ENCODE results near the gene AMH.

The AMH gene

DNA sequence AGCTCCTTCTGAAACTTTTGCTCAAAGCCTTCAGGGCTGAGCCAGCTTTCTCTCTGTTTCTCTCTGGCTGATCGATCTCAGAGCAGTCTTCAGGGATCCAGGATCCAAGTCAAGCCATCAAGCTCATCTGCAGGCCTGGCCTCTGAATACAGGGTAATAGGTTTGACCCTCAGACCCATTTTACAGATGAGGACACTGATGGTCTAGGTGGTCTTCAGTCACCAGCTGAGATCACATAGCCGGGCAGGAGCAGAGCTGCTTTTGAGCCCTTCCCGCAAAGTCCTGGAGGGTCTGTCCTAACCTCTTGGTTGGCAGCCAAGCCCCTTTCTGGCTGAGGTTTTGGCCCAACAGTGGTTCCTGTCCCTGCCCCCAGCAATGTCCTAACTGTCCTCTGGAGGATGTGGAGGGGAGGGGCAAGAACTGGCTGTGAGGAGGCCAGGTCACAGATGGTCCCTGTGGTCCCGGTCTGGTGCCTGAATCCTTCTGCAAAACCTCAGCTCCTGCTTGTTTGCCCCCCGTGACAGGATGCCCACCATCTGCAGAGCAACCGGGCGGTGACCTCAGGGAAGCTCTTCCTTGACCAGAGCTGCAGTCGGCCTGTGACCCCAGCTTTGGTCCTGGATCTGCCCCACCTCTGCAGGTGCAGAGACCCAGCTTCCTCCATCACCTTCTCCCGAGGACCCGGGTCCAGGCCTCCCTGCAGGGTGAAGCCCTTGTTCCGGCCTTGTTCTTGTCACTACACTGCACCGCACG, 38.6 kb downstream of the AMH start:
- DNase-seq (ENCODE audit: low read depth in 2 of 2), result no peak

DNA sequence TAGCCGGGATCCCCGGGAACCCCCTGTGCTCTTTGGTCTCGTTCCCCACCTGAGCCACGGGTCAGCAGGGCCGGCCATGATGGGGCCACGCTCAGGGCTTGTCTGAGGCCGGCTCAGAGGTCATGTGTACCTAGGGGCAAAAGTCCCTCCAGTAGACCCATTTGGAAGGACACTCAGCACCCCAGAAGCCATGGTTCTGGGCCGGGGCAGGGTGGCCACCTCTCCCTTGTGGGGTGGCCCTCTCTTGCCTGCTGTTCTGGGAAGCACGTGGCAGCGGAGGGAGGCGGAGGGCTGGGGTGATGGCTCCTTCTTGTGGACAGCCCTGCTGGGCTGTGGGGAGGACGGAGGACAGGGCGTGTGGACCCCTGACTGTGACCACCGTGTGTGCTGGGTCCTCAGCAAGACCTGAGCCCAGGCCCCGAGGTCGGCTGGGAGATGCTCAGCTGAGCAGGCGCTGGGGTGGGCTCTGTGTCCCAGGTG, 39.3 kb downstream of the AMH start:
- no peak for DNase-seq (ENCODE audit: low read depth in 2 of 2)

DNA sequence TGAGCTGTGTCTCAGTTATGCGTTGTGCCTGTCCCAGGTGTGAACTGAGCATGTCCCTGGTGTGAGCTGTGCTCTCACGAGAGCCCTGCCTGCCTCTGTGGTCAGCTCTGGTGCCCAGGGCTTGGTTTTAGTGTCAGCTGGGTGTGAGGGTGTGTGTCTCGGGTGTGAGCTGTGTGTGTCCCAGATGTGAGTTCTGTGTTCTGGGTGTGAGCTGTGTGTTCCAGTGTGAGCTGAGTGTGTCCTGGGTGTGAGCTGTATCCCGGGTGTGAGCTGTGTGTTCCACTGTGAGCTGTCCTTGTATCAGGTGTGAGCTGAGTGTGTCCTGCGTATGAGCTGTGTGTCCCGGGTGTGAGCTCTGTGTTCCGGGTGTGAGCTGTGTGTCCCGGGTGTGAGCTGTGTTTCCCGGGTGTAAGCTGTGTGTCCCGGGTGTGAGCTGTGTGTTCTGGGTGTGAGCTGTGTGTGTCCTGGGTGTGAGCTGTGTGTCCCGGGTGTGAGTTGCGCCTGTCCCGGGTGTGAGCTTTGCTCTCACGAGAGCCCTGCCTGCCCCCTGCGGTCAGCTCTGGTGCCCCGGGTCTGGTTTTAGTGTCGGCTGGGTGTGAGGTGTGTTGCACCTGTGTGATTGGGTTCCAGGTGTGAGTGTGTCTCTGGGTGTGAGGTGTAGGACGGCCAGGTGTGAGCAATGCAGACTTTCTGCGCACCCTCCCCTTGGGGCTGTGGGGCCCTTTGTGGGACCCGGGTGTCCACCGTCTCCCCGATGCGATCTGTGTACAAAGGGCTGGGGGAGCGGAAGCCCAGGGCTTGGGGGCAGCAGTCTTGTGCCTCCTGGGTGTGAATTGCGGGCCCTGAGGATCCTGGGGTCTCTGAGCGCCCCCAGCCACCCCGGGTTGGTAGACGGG, 39.9 kb downstream of the AMH start:
- no peak for DNase-seq (ENCODE audit: low read depth in 2 of 2)

DNA sequence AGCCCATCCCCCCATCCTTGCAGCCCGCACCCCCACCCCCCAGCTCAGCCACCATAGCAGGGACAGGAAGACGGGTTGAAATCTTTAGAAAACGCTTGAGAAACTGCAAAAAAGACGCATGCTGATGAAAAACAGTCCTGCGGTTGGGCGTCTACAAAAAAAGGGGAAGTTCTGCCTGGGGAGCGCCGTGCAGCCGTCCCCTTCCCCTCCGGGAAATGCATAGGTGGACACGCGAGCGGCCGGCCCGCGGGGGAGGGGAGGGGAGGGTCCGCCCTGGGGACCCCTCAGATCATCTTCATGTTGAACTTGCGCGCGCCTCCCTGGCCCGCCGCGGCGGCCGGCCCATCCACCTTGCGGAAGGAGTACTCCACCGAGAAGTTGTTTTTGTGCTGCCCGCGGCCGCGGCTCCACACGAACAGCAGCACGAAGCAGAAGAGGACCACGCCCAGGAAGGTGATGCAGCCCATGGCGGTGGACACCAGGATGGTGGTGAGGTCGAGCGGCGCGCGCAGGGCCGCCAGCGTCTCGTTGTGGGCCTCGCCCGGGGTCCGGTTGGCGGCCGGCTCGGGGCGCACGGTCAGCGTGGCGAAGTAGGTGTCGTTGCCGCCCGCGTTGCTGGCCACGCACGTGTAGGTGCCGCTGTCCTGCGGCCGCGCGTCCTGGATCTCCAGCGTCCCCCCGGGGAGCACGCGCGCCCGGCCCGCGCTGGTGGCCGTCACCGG, 40.8 kb downstream of the AMH start:
- DNase-seq (ENCODE audit: low read depth in 2 of 2), result no peak

DNA sequence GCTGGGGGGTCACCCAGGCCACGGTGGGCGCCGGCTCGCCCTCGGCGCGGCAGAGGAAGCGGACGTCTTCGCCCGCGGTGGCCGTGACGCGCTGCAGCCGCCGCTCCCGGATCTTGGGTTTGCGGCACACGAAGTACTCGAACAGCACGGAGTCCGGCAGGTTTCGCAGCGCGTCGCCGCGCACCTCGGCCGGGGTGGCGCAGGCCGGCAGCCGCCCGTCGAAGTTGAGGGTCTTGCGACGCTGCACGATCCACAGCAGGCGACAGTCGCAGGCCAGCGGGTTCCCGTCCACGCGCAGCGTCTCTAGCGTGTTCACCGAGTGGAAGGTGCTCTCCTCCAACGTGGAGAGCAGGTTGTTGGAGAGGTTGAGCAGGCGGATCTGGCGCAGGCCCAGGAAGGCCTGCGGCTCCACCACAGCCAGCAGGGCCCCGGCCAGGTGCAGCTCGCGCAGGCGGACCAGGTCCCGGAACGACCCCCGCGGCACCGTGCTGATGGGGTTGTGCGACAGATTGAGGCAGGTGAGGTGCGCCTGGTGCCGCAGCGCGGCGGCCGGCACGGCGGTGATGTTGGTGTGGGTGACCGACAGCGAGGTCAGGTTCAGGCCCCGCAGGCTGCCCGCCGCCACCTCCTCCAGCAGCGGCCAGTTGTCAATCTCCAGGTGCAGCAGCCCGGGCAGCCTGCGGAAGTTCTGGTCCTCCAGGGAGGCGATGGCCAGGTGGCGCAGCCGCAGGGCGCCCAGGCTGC, 41.5 kb downstream of the AMH start:
- no peak for DNase-seq (ENCODE audit: low read depth in 2 of 2)

DNA sequence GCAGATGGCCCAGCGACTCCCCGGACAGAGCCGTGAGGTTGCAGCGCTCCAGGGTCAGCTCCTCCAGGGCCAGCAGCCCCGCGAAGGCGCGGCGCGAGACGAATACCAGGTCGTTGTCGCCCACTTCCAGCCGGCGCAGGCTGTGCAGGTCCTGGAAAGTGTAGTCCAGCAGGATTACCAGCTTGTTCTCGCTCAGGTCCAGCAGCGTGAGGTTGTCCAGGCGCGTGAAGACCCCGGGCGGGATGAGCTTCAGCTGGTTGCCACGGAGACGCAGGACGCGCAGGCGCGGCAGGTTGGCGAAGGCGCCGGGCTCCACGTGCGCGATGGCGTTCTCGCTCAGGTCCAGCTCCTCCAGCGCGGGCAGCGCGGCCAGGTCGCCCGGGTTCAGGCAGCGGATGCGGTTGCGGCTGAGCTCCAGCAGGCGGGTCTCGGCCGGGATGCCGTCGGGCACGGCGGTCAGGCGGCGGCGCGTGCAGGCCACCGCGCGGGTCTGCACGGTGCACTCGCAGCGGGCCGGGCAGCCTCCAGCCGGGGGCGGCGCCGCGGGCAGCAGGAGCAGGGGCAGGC, 42.1 kb downstream of the AMH start:
- no peak for DNase-seq (ENCODE audit: low read depth in 2 of 2)

DNA sequence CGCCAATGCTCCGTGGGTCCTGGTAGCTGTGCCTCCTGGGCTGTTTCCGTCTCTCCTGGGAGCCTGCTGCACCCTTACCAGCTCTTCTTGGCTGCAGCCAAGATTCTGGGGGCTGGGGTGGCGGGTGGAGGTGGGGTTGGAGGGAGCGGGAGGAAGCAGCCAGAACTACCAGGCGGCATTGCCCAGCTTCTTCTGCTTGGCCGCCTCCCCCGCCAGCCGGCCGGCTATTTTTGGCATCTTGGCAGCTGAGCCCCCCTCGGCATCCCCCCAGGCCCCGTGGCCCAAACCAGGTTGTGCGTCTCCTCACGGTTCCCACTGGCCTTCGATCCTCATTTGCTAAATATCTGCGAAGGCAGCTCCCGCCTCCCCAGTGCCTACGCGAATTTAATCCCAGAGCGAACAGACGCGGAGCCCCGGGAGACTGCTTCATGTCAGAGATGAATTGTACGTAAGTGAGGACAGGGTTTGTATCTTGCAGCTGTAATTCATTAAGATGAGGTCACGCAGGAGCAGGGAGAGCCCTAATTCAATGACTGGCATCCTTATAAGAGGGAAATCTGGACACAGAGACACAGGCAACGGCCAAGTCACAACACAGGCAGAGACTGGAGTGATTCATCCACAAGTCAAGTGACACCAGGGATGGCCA, 45.7 kb downstream of the AMH start:
- DNase-seq (ENCODE audit: low read depth in 2 of 2), result no peak

DNA sequence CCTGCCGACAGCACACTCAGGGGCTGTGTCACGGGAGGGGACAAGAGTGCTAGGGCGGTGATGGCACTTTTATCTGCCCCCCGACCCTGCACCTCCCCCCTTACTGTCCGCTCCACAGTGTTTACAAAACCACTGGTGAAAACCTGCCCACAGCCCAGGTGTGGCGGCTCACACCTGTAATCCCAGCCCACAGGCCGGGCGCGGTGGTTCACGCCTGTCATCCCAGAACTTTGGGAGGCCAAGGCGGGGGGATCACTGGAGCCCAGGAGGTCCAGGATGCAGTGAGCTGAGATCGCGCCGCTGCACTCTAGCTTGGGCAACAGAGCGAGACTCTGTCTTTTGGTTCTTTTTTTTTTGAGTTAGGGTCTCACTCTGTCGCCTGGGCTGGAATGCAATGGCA, 47.0 kb downstream of the AMH start:
- DNase-seq (ENCODE audit: low read depth in 2 of 2), result no peak

DNA sequence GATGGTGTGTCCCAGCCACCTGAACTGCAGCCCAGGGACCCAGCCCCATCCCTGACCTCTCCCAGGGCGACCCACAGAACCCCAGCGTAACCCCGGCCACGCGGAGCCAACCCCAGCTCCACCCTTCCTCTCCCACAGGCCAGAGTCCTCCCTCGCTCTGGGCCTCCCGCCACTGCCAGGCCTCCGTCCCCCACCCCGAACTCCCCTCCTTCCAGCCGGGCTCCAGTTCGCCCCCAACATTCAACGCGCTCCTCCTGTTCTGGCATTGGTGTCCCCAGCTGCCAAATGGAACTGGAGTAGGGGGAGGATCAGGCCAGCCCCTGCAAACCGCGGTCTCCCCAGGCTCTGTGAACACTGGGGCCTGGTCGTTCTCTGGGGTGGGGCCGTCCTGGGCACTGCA, 51.4 kb downstream of the AMH start:
- DNase-seq (ENCODE audit: low read depth in 2 of 2), result no peak
